WTC11 (cell line): ENCODE data around the gene MASP1. TPM values are rescaled to one million over a fixed set of nuclear protein-coding genes. Genes with fewer than 3 reads are reported as not detected.

Source experiments
- ATAC-seq: fragments of 200-7000 bp; cut with Tn5 transposase; 2 replicates; pipeline ENCODE4 v1.10.0; 2021; ENCODE audit warnings: mild to moderate bottlenecking, moderate library complexity
- CTCF ChIA-PET: fragments of 300-600 bp; sonication (Branson Sonifier 250); formaldehyde crosslinking; loops from one replicate; lab custom pipeline; 2021; ENCODE audit warnings: antibody characterized with exemption; lab: Charles Lee
- POLR2A ChIA-PET: fragments of 350-600 bp; sonication (Branson Sonifier 250); formaldehyde crosslinking; loops from one replicate; lab custom pipeline; 2021; ENCODE audit warnings: antibody characterized with exemption; lab: Charles Lee
- DNase-seq: peaks from one replicate; pipeline ENCODE4 v3.0.0; 2021; ENCODE audit warnings: low spot score
- H3K27ac Mint-ChIP-seq: 2 replicates; pipeline ENCODE4 v1.8.0; 2021; ENCODE audit warnings: mixed read lengths
- H3K27me3 Mint-ChIP-seq: 2 replicates; pipeline ENCODE4 v1.8.0; 2021; ENCODE audit warnings: low read depth, mild to moderate bottlenecking, moderate library complexity, mixed read lengths
- H3K36me3 Mint-ChIP-seq: 2 replicates; pipeline ENCODE4 v1.8.0; 2021; ENCODE audit warnings: mixed read lengths
- H3K4me1 Mint-ChIP-seq: 2 replicates; pipeline ENCODE4 v1.8.0; 2022; ENCODE audit warnings: mixed read lengths
- H3K4me3 Mint-ChIP-seq: 2 replicates; pipeline ENCODE4 v1.8.0; 2021; ENCODE audit warnings: mild to moderate bottlenecking, moderate library complexity, mixed read lengths
- H3K9me3 Mint-ChIP-seq: 2 replicates; pipeline ENCODE4 v1.8.0; 2021; ENCODE audit warnings: mixed read lengths
- ERG ChIP-seq: fragments of 250-450 bp; sonication (Bioruptor Pico); IDR thresholded peaks from 2 replicates; pipeline ENCODE4 v1.8.0; 2021; ENCODE audit warnings: mild to moderate bottlenecking
- GABPB1 ChIP-seq: sonication (generic); formaldehyde crosslinking; IDR thresholded peaks from 2 replicates; pipeline ENCODE4 v1.8.1; 2023; ENCODE audit warnings: mild to moderate bottlenecking, missing genetic modification reagents
- IRF2 ChIP-seq: sonication (generic); formaldehyde crosslinking; IDR thresholded peaks from 2 replicates; pipeline ENCODE4 v1.8.0; 2022; ENCODE audit warnings: low read depth, missing genetic modification reagents, borderline replicate concordance
- NFYB ChIP-seq: sonication (generic); formaldehyde crosslinking; conservative IDR thresholded peaks from 2 replicates; pipeline ENCODE4 v1.8.0; 2022; ENCODE audit warnings: low read depth, missing genetic modification reagents
- RORB ChIP-seq: fragments of 250-450 bp; sonication (Bioruptor Pico); IDR thresholded peaks from 2 replicates; pipeline ENCODE4 v1.9.0; 2021; ENCODE audit warnings: mild to moderate bottlenecking
- SMAD4 ChIP-seq: sonication (generic); formaldehyde crosslinking; IDR thresholded peaks from 2 replicates; pipeline ENCODE4 v1.8.0; 2022; ENCODE audit warnings: mild to moderate bottlenecking, missing genetic modification reagents
- SOX15 ChIP-seq: fragments of 250-450 bp; sonication (Bioruptor Pico); IDR thresholded peaks from 2 replicates; pipeline ENCODE4 v1.9.0; 2021; ENCODE audit warnings: mild to moderate bottlenecking
- ZMAT4 ChIP-seq: fragments of 250-450 bp; sonication (Bioruptor Pico); IDR thresholded peaks from 2 replicates; pipeline ENCODE4 v1.9.0; 2021; ENCODE audit warnings: mild to moderate bottlenecking
- ZNF121 ChIP-seq: sonication (generic); formaldehyde crosslinking; IDR thresholded peaks from 2 replicates; pipeline ENCODE4 v1.8.0; 2023; ENCODE audit warnings: missing genetic modification reagents
- ZNF138 ChIP-seq: sonication (generic); formaldehyde crosslinking; conservative IDR thresholded peaks from 2 replicates; pipeline ENCODE4 v1.8.1; 2022; ENCODE audit warnings: mild to moderate bottlenecking, moderate library complexity, missing genetic modification reagents
- ZNF219 ChIP-seq: sonication (generic); formaldehyde crosslinking; IDR thresholded peaks from 2 replicates; pipeline ENCODE4 v1.8.0; 2023; ENCODE audit warnings: missing genetic modification reagents, mild to moderate bottlenecking, borderline replicate concordance
- ZNF317 ChIP-seq: sonication (generic); formaldehyde crosslinking; IDR thresholded peaks from 2 replicates; pipeline ENCODE4 v1.8.1; 2023; ENCODE audit warnings: low read depth, mild to moderate bottlenecking, moderate library complexity, missing genetic modification reagents, borderline replicate concordance
- ZNF396 ChIP-seq: fragments of 250-450 bp; sonication (Bioruptor Pico); IDR thresholded peaks from 2 replicates; pipeline ENCODE4 v1.8.0; 2021; ENCODE audit warnings: mild to moderate bottlenecking, moderate library complexity, borderline replicate concordance
- total RNA-seq: library from RNA; stranded (reverse); gene quantifications from 3 replicates; pipeline ENCODE4 v1.2.3, GENCODE V29; 2021
- TF ChIP-seq, protein P1 (sequence below): sonication (generic); formaldehyde crosslinking; IDR thresholded peaks from 2 replicates; pipeline ENCODE4 v1.8.0; 2023; ENCODE audit warnings: mild to moderate bottlenecking, missing genetic modification reagents
- TF ChIP-seq, protein P2 (sequence below): sonication (generic); formaldehyde crosslinking; IDR thresholded peaks from 2 replicates; pipeline ENCODE4 v1.8.1; 2022; ENCODE audit warnings: mild to moderate bottlenecking, moderate library complexity, missing genetic modification reagents
- TF ChIP-seq, protein P3 (sequence below): sonication (generic); formaldehyde crosslinking; IDR thresholded peaks from 2 replicates; pipeline ENCODE4 v1.8.1; 2023; ENCODE audit warnings: mild to moderate bottlenecking, missing genetic modification reagents, moderate library complexity
- TF ChIP-seq, protein P4 (sequence below): sonication (generic); formaldehyde crosslinking; IDR thresholded peaks from 2 replicates; pipeline ENCODE4 v1.8.1; 2023; ENCODE audit warnings: mild to moderate bottlenecking, missing genetic modification reagents, borderline replicate concordance

The MASP1 gene
- total RNA-seq, 1 experiment from 2014 or later = 2.2 TPM

DNA sequence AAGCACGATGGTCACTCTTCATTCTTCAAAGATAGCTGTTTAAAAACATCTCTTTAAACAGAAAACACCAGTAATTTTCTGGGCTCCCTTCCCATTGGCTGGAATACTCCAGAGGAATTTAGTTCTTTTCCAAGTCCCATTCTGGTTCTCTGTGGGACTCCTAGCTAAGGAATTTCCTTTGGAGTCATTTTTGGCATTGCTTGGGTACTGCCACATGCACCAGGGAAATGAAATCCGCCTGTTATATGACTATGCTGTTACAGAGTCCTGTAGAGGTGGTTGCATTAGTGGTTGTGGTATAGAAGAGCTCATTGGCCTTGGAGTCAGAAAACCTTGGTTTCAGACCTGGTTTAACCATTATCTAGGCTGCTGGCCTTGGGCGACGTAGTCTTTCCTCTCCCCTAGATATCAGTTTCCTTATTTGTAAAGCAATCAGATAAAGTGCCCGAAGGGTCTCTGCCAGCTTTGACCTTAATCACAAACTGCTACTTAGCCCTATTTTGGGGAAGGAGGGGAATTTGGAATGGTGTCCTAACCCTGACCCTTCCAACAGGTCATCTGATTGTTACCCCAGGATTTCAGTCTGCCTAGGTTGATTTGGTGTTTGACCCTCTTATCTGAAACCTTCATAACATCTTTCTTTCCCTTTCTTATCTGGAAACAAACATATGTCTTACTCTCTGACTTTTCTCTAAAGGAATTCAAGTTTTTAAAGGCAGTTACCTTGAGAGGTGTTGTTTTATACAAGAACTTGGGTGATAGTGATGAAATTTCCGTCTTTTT is 80.8 kb downstream of the MASP1 start:
- Mint-ChIP-seq H3K36me3 (peaks cover 30% of the 10 kb centered on the region), H3K4me3 (no peak overlapping the region), H3K27me3 (peaks cover 16% of the 10 kb centered on the region)
- ChIA-PET CTCF (interaction anchor here (0.7 to 2.2 kb wide), 12 partner anchors 8 to 1830 kb away, joined by 3 to 25 read pairs (median 4); partner anchors contain the start of genes RPL39L, RTP1 and SST), POLR2A (no interaction called here)
- TF ChIP-seq IRF2 (CRISPR knock-in tag) (no peak), NFYB (CRISPR knock-in tag) (0 out of 2 replicates have a peak, but pooled peaks have one; percentile 10)
- TF ChIP-seq, protein P1, sequence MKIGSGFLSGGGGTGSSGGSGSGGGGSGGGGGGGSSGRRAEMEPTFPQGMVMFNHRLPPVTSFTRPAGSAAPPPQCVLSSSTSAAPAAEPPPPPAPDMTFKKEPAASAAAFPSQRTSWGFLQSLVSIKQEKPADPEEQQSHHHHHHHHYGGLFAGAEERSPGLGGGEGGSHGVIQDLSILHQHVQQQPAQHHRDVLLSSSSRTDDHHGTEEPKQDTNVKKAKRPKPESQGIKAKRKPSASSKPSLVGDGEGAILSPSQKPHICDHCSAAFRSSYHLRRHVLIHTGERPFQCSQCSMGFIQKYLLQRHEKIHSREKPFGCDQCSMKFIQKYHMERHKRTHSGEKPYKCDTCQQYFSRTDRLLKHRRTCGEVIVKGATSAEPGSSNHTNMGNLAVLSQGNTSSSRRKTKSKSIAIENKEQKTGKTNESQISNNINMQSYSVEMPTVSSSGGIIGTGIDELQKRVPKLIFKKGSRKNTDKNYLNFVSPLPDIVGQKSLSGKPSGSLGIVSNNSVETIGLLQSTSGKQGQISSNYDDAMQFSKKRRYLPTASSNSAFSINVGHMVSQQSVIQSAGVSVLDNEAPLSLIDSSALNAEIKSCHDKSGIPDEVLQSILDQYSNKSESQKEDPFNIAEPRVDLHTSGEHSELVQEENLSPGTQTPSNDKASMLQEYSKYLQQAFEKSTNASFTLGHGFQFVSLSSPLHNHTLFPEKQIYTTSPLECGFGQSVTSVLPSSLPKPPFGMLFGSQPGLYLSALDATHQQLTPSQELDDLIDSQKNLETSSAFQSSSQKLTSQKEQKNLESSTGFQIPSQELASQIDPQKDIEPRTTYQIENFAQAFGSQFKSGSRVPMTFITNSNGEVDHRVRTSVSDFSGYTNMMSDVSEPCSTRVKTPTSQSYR (CRISPR knock-in tag) = no peak
- TF ChIP-seq, all 79 proteins: peak for 1
- Mint-ChIP-seq H3K27ac (peak overlapping the region; percentile 46), H3K9me3 (peaks cover 44% of the 10 kb centered on the region), H3K4me1 (peaks cover 25% of the 10 kb centered on the region)
- peak; percentile 94 for ATAC-seq
- no peak for DNase-seq

DNA sequence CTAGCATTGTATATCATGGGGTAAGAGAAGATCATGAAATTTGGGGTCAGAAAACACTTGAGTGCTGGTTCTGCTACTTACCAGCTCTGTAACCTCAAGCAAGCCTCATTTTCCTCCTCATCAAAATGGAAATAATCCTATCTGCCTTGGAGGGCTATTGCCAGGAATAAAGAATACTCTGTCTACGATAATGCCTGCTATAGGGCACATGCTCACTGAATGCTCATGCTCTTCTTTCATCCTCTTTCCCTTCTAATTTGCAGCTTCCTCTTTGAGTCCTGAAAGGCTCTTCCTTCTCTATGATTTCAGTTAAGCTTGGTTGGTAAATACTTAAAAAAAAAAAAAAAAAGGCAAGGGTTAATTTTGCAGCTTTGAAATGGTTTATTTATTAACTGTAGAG is 81.4 kb downstream of the MASP1 start:
- H3K27ac Mint-ChIP-seq = peak overlapping the region; percentile 46
- H3K36me3 Mint-ChIP-seq = peaks cover 34% of the 10 kb centered on the region
- H3K27me3 Mint-ChIP-seq = peaks cover 21% of the 10 kb centered on the region
- ChIA-PET POLR2A (no interaction called here), CTCF (interaction anchor here (0.7 to 2.2 kb wide), 12 partner anchors 8 to 1831 kb away, joined by 3 to 25 read pairs (median 4); partner anchors contain the start of genes RPL39L, RTP1 and SST)
- peak; percentile 25 for ATAC-seq
- TF ChIP-seq ZNF219 (CRISPR knock-in tag) (no peak), ERG (no peak), NFYB (CRISPR knock-in tag) (no peak), ZNF138 (CRISPR knock-in tag) (no peak), RORB (CRISPR knock-in tag) (no peak)
- TF ChIP-seq, protein P2, sequence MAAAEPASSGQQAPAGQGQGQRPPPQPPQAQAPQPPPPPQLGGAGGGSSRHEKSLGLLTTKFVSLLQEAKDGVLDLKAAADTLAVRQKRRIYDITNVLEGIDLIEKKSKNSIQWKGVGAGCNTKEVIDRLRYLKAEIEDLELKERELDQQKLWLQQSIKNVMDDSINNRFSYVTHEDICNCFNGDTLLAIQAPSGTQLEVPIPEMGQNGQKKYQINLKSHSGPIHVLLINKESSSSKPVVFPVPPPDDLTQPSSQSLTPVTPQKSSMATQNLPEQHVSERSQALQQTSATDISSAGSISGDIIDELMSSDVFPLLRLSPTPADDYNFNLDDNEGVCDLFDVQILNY = no peak
- H3K9me3 Mint-ChIP-seq = peaks cover 51% of the 10 kb centered on the region
- H3K4me1 Mint-ChIP-seq = peaks cover 25% of the 10 kb centered on the region
- H3K4me3 Mint-ChIP-seq = no peak overlapping the region
- no peak for DNase-seq

GRCh38 chr3:187209491-187209890 is 82.0 kb downstream of the MASP1 start:
- POLR2A ChIA-PET = no interaction called here
- no peak for DNase-seq
- H3K27me3 Mint-ChIP-seq = peaks cover 21% of the 10 kb centered on the region
- peaks cover 25% of the 10 kb centered on the region for H3K4me1 Mint-ChIP-seq
- ATAC-seq = no peak
- no peak overlapping the region for H3K27ac Mint-ChIP-seq
- no peak overlapping the region for H3K4me3 Mint-ChIP-seq
- CTCF ChIA-PET = interaction anchor here (0.5 to 2.2 kb wide), 6 partner anchors 11 to 470 kb away, joined by 3 to 25 read pairs (median 5); no protein-coding TSS in a partner anchor
- peaks cover 37% of the 10 kb centered on the region for H3K36me3 Mint-ChIP-seq
- peaks cover 54% of the 10 kb centered on the region for H3K9me3 Mint-ChIP-seq
- TF ChIP-seq SOX15 = no peak
- no peak for TF ChIP-seq ZNF121
- TF ChIP-seq, protein P3, sequence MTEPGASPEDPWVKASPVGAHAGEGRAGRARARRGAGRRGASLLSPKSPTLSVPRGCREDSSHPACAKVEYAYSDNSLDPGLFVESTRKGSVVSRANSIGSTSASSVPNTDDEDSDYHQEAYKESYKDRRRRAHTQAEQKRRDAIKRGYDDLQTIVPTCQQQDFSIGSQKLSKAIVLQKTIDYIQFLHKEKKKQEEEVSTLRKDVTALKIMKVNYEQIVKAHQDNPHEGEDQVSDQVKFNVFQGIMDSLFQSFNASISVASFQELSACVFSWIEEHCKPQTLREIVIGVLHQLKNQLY (CRISPR knock-in tag) = no peak
- TF ChIP-seq GABPB1 = no peak
- TF ChIP-seq ZNF317 (CRISPR knock-in tag) = no peak
- no peak for TF ChIP-seq ZMAT4 (CRISPR knock-in tag)
- no peak for TF ChIP-seq ZNF396 (CRISPR knock-in tag)
- TF ChIP-seq, protein P4, sequence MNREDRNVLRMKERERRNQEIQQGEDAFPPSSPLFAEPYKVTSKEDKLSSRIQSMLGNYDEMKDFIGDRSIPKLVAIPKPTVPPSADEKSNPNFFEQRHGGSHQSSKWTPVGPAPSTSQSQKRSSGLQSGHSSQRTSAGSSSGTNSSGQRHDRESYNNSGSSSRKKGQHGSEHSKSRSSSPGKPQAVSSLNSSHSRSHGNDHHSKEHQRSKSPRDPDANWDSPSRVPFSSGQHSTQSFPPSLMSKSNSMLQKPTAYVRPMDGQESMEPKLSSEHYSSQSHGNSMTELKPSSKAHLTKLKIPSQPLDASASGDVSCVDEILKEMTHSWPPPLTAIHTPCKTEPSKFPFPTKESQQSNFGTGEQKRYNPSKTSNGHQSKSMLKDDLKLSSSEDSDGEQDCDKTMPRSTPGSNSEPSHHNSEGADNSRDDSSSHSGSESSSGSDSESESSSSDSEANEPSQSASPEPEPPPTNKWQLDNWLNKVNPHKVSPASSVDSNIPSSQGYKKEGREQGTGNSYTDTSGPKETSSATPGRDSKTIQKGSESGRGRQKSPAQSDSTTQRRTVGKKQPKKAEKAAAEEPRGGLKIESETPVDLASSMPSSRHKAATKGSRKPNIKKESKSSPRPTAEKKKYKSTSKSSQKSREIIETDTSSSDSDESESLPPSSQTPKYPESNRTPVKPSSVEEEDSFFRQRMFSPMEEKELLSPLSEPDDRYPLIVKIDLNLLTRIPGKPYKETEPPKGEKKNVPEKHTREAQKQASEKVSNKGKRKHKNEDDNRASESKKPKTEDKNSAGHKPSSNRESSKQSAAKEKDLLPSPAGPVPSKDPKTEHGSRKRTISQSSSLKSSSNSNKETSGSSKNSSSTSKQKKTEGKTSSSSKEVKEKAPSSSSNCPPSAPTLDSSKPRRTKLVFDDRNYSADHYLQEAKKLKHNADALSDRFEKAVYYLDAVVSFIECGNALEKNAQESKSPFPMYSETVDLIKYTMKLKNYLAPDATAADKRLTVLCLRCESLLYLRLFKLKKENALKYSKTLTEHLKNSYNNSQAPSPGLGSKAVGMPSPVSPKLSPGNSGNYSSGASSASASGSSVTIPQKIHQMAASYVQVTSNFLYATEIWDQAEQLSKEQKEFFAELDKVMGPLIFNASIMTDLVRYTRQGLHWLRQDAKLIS (CRISPR knock-in tag) = no peak
- no peak for TF ChIP-seq SMAD4 (CRISPR knock-in tag)
- TF ChIP-seq, protein P1 (CRISPR knock-in tag) = no peak
